HK-2 (cell line): ENCODE results near the gene ANGEL2.
"Not testable (repeated sequence)": the region's sequence is repeated elsewhere in the genome, so short reads cannot be mapped to it uniquely, and the experiment has no call there.

Experiments
- DNase-seq: peaks from one replicate; pipeline ENCODE4 v3.0.0-alpha.2; 2018; ENCODE audit not compliant: unreplicated experiment

ANGEL2 gene

DNA sequence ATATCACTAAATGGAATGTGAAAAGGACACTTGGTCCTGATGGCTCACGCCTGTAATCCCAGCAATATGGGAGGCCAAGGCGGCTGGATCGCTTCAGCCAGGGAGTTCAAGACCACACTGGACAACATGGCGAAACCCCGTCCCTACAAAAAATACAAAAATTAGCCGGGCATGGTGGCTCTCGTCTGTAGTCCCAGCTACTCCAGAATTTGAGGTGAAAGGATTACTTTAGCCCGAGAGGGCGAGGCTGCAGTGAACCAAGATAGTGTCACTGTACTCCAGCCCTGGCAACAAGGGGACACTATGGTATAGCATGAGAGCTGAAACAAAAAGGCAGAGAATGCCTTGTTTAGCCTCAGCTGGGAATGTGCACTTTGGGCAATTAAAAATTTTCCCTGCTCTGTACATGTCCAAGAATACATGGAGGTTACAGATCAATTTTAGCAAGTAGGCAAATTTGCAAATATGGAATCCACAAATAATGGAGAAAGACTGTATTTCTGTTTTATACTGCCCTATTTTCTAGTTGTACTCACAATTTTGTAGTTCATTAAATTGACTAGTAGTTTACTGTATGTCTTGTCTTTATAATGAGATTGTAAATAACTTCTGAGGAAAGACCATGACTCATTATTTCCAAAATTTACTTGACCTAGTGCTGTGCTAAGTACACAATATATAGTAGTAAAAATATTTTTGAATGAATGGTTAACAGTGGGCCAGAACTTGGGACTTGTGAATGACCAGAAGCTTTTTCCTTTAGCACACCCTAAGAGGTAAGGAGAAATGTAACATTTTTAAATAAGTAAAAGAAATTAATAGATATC, 2.0 kb upstream of the ANGEL2 start:
- no peak for DNase-seq

DNA sequence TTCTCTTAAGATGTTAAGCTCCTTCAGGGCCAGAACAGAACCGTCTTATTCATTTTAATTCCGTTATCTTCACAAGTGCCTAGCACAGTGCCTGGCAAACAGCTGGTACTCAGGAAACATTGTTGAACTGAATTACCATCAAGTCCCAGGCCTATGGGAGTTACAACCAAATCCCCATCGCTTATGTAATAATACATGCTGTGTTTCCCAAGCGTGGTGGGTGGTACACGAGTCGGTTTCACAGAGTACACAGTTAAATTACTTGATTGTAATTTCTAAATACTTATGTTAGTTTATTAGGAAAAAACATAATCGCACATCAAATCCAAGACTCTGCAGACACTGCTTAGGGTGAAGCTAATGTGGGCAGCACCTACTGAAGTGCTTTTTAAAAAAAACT, 1.0 kb downstream of the ANGEL2 start:
- peak; percentile 6 for DNase-seq

DNA sequence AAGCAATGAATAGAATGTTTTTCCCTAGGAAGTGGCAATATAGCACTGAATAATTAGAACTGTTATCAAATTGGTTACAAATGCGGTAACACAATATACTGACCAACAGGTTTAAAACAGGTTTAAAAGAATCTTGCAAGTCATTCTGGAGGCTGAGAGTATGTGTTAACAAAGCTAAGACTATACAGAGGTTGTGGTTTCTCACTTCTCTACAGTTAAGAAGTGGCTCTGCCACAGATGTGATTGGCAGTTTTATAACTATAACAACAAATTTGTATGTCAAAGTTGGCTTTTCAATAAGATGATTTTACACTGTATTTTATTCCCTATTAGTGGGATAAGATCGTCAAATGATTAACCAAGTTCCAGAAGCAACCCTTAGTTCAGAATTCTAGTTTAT, 7.1 kb downstream of the ANGEL2 start:
- DNase-seq = no peak

DNA sequence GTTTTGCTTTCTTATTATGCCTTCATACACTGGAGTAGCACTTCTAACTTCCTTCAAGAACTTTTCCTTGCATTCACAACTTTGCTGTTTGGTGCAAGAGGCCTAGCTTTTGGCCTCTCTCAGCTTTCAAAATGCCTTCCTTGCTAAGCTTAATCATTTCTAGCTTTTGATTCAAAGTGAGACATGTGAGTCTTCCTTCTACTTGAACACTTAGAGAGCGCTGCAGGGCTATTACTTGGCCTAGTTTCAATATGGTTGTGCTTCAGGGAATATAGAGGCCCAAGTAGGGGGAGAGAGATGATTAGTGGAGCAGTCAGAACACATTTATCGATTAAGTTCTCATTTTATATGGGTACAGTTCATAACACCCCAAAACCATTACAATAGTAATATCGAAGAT, 12.4 kb downstream of the ANGEL2 start:
- no peak for DNase-seq

DNA sequence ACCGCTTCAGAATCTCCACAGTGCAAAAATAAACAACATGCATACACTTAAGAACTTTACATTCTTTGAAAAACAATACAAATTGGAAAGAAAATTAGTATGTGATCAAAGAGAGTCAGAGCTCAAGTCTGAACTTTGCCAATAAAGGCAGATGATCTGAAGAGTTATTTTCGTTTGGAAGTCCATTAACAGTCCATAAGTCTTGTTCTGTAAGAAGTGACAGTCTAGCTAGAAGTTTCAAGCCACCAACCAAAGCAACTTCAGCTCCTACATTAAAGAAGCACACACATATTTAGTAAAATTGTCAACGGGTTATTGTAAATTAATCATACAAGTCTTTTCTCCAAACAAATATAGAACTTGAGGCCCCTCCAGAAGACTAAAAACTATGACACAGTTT, 20.7 kb downstream of the ANGEL2 start:
- no peak for DNase-seq

DNA sequence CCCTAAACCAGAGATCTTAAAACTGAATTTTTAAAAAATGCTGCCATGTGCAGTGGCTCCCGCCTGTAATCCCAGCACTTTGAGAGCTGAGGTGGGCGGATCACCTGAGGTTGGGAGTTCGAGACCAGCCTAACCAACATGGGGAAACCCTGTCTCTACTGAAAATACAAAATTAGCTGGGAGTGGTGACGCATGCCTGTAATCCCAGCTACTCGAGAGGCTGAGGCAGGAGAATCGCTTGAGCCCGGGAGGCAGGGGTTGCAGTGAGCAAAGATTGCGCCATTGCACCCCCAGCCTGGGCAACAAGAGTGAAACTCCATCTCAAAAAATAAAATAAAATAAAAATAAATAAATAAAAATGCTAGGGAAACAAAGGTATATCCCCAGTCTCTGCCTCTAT, 21.7 kb downstream of the ANGEL2 start:
- DNase-seq = not testable (repeated sequence)

DNA sequence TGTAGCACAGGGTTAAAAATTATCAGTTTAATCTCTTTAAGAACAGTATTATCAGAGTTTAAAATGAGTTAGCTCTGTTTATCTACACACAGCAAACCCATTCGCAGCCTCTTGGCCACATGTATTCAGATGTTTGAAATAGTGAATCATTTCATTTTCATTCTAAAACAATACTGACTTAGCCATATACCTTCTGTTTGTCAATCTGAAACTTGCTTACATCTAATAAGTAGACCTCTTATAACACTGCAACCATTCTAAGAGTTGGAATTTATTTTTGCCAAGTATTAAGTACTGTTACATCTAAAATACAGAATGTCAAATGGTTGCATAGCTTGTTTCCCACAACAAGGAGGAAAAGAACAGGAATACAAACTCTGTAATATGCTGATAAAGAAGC, 25.4 kb downstream of the ANGEL2 start:
- no peak for DNase-seq

DNA sequence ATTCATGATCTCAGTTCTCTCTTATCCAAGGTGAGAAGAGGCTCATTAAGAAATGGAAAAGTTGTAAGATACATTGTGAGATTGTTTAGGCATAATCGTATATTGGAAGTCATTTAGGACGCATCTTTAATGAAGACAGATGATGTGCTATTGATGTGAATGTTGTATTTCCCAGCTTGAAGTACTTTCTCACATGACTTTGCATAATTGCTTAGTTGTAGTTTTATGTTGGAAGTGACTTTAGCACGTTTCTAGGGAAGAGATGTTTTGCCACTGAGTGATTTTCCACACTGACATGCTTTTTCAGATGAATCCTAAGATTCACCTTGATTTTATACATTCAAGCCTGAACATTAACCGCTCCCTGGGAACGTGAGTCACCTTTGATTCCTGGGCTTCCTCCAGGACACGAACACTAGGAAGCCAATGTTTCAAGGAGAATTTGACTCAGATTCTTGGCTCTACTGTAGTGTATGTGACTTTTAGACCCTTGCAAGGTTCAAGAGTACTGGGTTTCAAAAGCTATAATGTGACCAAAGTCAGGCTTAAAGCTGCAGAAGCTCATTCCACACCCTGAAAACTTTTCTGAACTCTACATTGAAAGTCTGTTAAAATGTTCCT, 27.9 kb downstream of the ANGEL2 start:
- no peak for DNase-seq

DNA sequence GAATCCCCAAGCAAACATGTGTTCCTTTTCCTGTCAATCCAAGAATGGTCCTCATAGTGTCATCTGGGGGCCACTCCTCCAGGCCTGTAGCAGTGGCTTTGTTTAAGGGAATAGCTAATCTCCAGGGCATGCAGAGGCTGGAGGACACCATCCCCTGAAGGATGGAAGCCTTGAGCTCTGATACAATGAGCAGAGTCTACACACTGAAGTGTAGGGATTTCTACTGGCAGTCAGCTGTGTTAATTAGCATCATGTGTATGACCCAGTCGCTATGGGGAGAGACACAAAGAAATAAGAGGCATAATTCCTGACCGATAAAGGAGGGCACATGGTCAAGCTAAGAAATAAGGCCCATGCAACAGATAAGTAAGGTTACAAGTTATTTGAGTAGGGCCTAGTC, 29.1 kb downstream of the ANGEL2 start:
- no peak for DNase-seq

DNA sequence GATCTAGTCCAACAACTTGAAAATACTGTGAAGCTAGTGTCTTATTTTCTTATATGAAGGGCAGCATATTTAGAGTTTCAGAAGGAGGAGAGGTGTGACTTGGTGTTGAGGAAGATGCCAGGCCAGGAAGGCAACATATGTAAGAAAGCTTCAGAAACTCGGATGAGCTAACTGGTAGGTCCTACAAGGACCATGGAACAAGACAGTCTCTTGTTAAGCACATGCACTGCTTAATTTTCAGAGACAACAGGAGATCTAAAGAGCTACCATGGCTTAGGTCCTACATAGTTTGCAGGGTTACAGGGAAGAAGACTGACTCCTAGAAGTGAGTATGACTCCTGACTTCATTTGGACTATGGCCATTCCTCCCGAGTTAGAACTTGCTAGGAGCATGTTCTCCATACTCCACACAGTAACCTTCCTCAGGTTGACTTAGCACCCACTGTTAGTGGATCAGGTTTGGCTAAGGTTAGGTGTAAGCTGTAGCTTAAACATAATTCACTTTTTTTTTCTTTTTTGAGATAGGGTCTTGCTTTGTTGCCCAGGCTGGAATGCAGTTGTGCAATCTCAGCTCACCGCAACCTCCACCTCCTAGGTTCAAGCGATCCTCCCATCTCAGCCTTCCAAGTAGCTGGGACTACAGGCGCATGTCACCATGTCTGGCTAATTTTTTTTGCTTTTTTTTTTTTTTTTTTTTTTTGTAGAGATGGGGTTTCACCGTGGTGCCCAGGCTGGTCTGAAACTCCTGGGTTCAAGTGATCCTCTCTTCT, 31.0 kb downstream of the ANGEL2 start:
- DNase-seq = no peak

DNA sequence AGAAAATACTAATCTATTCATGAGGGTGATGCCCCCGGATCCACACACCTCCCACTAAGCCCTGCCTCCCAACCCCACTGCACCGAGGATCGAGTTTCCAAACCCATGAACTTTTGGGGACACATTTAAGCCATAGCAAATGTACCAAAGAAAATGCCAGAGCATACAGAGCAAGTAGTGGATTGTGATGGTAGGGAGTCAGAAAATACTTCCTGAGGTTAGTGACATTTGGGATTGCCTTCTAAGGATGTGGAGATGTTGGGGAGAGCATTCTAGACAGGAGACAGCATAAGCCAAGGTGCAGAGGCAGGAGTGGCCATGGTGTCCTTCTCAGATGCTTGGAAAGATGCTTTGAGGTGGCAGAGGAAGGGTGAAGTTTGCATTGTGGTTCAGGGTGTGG, 32.2 kb downstream of the ANGEL2 start:
- no peak for DNase-seq

DNA sequence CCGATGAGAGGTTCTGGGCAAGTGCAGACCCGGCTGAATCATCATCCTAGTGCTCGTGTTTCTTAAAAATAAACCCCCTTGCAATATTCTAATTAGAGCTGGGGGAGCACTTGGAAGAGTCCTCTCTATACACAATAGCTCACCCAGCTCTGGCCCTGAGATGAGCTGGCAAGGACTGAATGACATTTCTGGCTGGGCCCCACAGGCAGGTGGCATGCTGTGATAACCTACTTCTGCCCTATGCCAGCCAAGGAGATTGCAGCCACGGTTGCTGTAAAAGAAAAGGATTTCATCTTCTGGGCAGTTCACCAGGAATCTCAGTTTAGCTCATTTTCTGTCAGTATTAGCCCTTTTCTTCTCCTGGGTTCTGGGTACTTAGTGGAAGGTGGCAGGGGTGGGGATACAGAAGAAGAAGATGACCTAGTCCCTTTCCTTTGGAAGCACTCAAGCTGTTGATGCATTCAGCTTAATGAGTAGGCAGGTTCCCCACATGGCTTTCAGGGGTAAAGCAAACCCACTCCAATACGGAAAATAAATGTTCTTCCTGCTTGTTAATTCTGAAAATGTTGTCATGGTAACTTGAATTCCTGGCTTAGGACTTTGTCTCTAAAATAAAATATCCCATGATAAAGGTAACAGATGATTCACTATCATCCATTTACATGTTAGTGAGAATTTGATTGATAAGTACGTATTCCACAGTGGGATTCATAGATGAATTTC, 33.1 kb downstream of the ANGEL2 start:
- no peak for DNase-seq

DNA sequence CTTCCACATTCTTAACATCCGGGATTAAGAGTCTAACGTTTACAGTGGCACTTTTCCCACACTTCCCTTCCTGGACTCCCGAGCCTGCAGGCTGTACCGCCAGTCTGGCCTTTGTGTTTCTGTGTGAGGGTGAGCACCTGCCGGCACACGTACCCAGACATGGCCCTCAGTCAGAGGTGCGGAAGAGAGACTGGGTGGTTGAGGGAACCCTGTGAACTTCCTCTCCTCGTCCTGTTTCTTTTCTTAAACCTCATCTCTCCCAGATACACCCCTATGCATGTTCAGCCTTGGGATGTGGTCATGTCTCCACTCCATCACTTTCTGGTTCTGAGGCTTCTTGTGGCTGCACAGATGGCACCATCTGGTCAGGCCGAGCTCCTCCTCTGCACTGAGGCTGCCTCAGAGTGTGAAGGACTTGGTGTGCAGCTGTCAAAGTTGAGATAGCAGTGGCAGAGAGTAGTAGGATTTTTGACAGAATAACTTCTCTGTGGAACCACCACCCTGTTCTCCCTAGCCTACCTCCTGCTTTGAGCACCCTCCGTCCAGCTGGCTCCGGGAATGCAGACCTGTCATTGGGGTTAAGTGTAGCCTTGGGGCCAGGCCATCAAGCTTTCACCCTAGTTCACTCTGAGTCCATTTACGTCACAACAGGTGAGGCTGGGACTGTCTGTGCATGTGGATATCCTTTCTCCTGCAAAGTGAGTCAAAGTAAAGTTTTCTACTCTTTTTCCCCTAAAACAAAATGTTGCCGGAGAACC, 33.9 kb downstream of the ANGEL2 start:
- DNase-seq = no peak

DNA sequence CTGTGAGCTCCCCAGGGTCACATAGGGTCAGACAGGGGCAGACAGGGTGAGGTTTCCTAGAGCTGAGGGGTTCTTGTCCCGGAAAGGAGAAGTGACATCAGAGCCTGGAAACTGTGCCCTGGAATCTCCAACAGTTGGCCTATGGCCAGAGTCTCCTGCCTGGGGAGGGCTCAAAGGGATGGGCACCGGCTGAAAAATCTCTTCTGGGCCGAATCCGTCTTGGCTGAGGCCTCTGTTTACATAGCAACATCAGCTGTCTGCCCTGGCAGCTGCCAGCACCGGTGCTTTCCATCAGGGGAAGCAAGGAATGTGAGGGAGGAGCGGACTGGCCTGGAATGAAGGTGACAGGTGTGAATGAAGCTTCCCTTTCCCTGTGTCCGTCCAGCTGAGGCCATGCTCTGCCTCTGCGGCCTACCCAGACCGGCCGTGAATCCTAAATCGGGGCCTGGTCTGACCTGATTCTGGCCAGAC, 34.6 kb downstream of the ANGEL2 start:
- DNase-seq = no peak

DNA sequence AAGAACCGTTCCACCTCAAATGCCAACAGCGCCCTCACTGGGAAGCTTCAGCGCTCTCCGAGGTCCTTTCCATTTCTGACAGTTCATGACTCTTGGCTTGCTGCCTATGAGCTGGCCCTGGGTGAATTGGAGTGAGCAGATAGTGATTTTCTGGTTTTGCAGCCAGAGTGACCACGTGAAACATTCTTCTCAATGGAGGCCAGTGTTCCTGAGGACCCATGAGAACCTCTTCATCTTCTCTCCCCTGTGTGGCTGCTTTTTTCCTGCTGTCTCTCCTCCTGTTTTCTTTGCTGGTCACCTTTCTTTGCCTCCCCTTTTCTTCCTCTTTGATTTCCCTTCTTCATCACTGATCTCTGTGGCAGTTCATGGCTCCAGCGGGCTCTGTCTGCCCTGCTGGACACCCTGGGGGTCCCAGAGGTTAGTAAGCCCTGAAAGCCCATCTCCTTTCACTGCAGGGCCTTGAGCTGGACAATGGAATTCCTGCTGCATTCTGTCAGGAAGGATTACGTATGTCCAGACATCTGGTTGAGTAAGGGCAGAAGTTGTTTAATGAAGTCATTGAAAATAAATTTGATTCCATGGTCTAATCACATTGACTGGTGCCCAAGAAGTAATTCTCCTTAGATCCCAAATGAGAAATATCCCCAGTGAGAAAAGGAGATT, 35.4 kb downstream of the ANGEL2 start:
- DNase-seq = no peak

DNA sequence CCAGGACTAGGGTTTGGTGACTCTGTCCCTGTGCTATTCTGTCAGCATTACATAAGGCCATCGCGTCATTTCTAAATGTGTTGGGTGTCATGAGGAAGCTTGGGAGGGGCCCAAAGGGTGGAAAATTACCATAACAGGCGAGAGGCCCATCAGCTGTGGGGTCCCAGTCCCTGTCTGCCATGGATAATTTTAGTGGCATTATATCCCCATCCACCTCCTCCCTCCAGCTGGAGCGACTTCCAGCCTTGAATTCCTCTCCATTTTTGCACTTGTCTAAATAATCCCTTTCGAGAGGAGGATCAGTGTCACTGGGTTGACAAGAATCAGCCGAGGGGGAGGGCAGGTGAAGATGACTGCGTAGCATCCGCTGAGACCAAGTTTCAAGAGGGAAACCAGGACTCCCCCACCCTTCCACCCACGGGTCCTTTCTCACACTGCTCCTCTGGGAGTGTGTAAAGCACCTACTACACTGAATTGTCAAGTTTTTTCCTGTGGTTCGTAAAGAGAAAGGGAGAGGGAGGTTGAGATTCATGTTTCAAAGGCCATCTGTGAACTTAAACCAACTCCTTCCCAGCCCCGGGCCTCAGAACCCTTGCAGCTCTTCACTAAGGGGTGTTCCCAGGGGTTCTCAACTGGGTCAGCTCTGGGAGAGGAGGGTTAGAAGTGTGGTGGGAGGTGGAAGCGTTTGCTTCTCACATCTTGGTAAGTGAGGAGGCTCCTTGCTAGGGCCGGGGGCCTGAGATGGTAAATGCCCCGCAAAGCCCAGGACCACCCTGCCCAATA, 36.1 kb downstream of the ANGEL2 start:
- DNase-seq = no peak

DNA sequence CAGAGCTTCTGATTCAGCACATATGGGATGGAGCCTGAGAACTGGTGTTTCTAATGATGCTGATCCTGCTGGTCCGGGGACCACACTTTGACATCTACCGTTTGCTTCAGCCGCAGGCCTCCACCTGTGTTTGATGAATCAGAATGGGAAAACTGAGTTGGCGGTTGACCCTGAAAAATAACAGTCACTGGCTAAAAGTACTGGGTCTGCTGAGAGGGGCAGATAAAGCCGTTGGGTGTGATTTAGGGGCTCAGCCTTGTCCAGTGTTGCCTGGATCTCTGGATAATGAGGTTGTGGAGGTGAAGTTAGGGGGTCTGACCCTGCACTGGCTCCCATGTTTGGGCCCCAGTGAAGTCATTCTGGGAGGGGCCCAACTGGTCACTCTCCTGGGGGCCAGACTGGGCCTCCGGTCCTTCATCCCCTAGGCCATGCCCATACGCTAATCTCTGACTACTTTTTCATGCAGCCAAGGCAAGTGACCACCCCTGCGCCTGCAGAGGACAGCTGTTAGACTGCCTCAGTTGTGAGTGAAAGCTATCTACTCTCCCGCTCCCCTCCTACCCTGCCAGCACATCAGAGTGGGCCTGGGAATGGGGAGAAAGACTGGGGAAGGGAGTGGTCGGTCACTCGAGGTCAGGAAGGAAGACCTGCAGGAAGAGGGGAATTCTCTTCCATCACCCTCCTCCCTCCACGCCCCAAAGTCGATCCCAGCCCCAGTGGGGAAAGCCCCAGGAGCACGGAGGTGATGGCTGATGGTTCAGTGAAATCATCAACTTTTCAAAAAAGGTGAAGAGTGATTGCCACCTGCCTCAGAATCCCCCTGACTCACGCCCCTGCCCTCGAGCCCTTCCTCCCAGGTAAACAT, 37.7 kb downstream of the ANGEL2 start:
- DNase-seq = no peak

DNA sequence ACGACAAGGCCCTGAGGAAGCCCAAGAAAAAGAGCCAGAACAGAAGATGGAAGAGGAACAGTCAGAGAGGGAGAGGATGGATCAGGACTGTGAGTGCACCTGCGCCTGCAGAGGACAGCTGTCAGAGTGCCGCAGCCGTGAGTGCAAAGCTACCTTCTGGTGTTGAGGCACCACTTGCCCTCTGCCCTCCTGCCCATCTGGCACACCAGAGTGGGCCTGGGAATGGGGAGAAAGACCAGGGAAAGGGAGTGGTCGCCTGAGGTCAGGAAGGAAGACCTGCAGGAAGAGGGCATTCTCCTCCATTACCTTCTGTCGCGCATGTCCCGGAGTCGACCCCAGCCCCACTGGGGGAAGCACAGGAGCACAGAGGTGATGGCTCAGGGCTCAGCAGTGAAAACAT, 39.1 kb downstream of the ANGEL2 start:
- DNase-seq = no peak
